Stomach smooth muscle (tissue), 2 donors: Measurements from ENCODE around the gene SH3RF1.
A peak's percentile ranks its signal among the peaks of the same experiment; 100 is the strongest.
"Not testable (repeated sequence)": the region's sequence is repeated elsewhere in the genome, so short reads cannot be mapped to it uniquely, and the experiment has no call there.

Source experiments
- H3K27ac ChIP-seq: one replicate; pipeline ENCODE4 v1.7.0; 2013; ENCODE audit warnings: mild to moderate bottlenecking, low read length, inconsistent platforms
- H3K27me3 ChIP-seq, 2 donors: one replicate each; pipeline ENCODE4 v1.7.0; 2013; ENCODE audit warnings: low read length in 2 of 2; ENCODE audit not compliant: insufficient read depth in 2 of 2, control insufficient read depth in 1 of 2
- H3K36me3 ChIP-seq, 2 donors: one replicate each; pipeline ENCODE4 v1.7.0; 2013; ENCODE audit warnings: low read length in 2 of 2; ENCODE audit not compliant: control insufficient read depth in 2 of 2, insufficient read depth in 2 of 2
- H3K4me1 ChIP-seq: one replicate; pipeline ENCODE4 v1.7.0; 2013; ENCODE audit warnings: low read length; ENCODE audit not compliant: control insufficient read depth, insufficient read depth
- H3K4me3 ChIP-seq, 2 donors: one replicate each; pipeline ENCODE4 v1.7.0; 2013; ENCODE audit warnings: low read length in 2 of 2
- H3K9ac ChIP-seq, 2 donors: one replicate each; pipeline ENCODE4 v1.7.0; 2013; ENCODE audit warnings: low read length in 2 of 2, mild to moderate bottlenecking in 1 of 2
- H3K9me3 ChIP-seq, 2 donors: one replicate each; pipeline ENCODE4 v1.7.0; 2013; ENCODE audit warnings: low read length in 2 of 2; ENCODE audit not compliant: control insufficient read depth in 2 of 2
- donor health status: healthy.
- donor health status: Pancreatic carcinoma.

SH3RF1 gene

DNA sequence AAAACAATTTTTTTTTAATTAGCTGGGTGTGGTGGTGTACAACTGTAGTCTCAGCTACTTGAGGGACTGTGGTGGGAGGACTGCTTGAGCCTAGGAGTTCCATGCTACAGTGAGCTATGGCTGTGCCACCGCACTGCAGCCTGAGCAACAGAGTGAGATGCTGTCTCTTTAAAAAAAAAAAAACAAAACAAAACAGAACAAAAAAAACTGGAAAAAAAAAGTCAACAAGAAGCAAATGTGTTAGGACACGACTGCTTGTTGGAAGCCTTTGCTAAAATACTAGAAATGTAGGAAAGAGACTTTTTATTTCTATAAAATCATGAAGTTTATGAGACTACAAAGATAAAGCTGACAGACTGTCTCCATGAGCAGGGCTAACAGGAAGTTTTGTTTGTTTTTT lies 87.2 kb downstream of the SH3RF1 start:
- H3K27ac ChIP-seq: no peak overlapping the region
- no peak overlapping the region for H3K9ac ChIP-seq
- no peaks in the 10 kb centered on the region for H3K36me3 ChIP-seq
- no peak overlapping the region for H3K4me3 ChIP-seq
- H3K4me1 ChIP-seq: peaks cover 6% of the 10 kb centered on the region
- H3K27me3 ChIP-seq: no peaks in the 10 kb centered on the region
- no peaks in the 10 kb centered on the region for H3K9me3 ChIP-seq

DNA sequence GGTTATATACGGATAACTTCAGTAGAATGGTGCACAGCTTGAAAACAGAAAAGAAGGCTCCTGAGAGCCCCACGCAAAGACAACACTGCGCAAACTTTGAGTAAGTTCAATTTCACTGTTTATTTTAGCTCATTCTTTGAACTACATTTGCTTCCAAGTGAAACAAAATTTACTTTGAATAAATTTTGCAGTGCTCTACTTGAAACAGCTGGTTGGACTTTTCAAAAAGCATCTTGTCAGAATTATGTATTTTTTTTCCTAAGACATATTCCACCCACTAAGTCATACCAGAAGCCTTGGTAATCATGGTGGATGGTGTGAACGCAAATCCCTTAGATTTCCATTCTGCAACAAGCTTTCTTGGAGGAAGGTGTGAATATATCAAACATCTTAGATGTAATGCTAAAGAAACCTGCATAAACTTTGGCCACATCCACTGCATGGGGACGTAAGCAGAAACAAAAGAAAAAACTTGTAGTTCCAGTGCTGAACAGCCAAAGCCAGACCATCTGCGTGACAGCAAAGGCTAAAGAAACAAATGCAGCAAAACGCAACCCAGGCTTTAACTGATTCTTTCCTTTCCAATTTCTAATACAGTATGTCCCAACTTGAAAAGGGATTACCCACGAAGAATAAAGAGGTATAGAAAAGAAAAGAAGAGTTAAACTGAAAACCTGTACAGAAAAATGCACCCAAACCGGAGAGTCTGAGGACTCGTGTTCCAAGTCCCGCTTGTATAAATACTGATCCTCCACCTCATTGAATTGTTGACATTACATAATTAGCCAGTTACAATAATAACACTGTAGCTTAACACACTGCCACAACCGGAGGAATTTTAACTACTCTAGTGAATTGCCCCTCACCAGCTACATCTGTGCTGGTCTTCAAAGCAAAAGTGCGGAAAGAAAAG lies 90.9 kb downstream of the SH3RF1 start:
- no peaks in the 10 kb centered on the region for H3K36me3 ChIP-seq
- H3K27me3 ChIP-seq: no peaks in the 10 kb centered on the region
- H3K9me3 ChIP-seq: no peaks in the 10 kb centered on the region
- H3K4me3 ChIP-seq: peak overlapping the region; percentile 53 to 57
- peak overlapping the region; percentile 6 to 39 for H3K9ac ChIP-seq
- H3K27ac ChIP-seq: peak overlapping the region; percentile 25
- H3K4me1 ChIP-seq: peaks cover 6% of the 10 kb centered on the region

- not testable (repeated sequence) for H3K27ac ChIP-seq, H3K4me1 ChIP-seq, H3K9ac ChIP-seq, H3K4me3 ChIP-seq, H3K9me3 ChIP-seq, H3K27me3 ChIP-seq, H3K36me3 ChIP-seq
Observed at GRCh38 chr4:169178092-169178491, 92.7 kb downstream of the SH3RF1 start.

DNA sequence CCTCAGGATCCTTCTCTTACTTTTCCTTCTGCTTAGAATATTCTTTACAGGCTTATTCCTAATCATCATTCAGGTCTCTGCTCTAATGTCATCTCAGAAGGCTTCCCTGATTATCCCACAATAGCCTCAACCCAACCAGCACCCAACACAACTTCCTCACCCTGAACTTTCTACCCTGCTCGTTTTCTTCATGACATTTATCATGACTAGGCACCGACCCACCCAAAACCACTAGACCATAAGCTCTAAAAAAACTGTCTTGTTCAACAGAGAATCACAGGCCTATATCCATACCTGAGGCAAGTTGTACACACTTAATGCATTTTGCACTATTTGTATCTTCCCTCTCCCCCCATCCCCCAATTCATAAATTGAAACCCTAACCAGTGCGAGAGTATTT lies 95.3 kb downstream of the SH3RF1 start:
- no peaks in the 10 kb centered on the region for H3K36me3 ChIP-seq
- no peaks in the 10 kb centered on the region for H3K9me3 ChIP-seq
- H3K4me1 ChIP-seq: peaks cover 5% of the 10 kb centered on the region
- no peaks in the 10 kb centered on the region for H3K27me3 ChIP-seq
- H3K4me3 ChIP-seq: no peak overlapping the region
- H3K27ac ChIP-seq: no peak overlapping the region
- H3K9ac ChIP-seq: no peak overlapping the region

DNA sequence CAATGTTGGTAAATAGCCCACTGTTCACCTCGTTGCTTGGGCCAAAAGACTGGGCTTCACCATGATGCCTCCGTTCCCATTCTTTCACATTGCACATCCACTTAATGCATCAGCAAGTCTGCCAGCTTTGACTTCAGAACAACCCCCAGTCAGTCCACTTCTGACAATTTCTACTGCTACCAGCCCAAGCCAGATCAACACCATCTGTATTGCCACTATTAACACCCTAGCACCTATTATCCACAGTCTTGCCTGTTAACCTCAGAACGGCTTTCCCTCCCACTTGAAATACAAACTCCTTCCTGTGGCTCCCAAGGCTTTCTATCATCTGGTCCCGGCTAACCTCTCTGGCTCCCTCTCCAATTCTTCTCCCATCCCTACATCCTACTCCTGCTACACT lies 95.7 kb downstream of the SH3RF1 start:
- no peak overlapping the region for H3K27ac ChIP-seq
- H3K36me3 ChIP-seq: no peaks in the 10 kb centered on the region
- H3K4me1 ChIP-seq: peaks cover 3% of the 10 kb centered on the region
- H3K9ac ChIP-seq: no peak overlapping the region
- H3K4me3 ChIP-seq: no peak overlapping the region
- H3K27me3 ChIP-seq: no peaks in the 10 kb centered on the region
- H3K9me3 ChIP-seq: no peaks in the 10 kb centered on the region

DNA sequence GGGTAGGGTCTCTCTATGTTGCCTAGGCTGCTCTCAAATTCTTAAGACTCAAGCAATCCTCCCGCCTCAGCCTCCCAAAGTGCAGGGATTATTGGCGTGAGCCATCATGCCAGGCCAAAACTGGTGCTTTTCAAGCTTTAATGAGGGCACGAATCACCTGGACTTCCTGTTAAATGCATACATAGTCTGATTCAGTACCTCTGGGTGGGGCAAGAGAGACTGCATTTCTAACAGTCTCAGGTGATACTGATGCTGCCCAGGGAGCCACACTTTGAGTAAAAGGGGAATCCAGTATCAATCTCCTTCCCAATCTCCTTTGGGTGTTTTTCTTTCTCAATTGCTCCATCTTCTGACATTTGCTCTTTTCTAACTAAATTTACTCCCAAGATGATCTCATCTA lies 96.5 kb downstream of the SH3RF1 start:
- no peaks in the 10 kb centered on the region for H3K36me3 ChIP-seq

GRCh38 chr4:169167957-169168858 lies 102.5 kb downstream of the SH3RF1 start:
- peaks cover 3% of the 10 kb centered on the region for H3K4me1 ChIP-seq
- H3K36me3 ChIP-seq: no peaks in the 10 kb centered on the region
- H3K9ac ChIP-seq: no peak overlapping the region
- H3K9me3 ChIP-seq: no peaks in the 10 kb centered on the region
- H3K27ac ChIP-seq: no peak overlapping the region
- no peaks in the 10 kb centered on the region for H3K27me3 ChIP-seq
- no peak overlapping the region for H3K4me3 ChIP-seq

More for the DNA sequence above, 96.5 kb downstream of the SH3RF1 start:
- Histone ChIP-seq H3K27ac (no peak overlapping the region), H3K9ac (no peak overlapping the region), H3K4me3 (no peak overlapping the region), H3K4me1 (peaks cover 3% of the 10 kb centered on the region), H3K27me3 (no peaks in the 10 kb centered on the region), H3K9me3 (no peaks in the 10 kb centered on the region)

DNA sequence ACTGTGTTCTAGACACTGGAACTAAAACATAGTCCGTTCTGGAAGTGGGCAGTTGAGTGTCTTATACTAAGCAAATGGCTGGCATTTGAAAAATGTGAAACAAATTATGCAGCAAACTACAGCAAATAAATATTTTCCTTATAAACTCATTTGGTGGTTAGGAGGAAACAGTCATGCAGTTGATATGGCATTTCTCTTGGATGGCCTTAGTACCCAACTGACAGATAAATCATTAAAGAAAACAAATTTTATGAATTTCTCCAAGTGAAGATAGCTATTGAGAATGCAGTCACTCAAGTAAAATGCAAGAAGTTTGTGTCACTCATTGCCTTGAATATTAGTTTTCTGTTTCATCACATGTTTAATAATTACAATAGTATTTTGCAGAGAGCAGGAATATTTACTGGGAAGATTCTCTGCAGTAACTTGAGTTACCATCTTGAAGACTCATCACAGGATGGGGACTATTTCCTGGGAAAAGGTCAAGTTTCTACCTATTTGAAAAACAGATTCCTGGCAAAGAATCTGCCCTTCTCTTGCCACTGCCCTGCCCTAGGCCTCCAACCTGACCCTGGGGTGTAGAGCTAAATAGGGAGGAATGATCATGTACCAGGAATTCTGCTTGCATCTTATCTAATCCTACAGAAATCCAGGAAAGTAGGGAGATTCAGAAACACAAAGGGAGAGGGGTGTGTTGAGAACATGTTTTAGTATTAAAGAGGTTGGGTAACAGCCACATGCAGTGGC lies 105.9 kb downstream of the SH3RF1 start:
- no peaks in the 10 kb centered on the region for H3K27me3 ChIP-seq
- H3K9me3 ChIP-seq: no peaks in the 10 kb centered on the region
- H3K27ac ChIP-seq: no peak overlapping the region
- H3K4me3 ChIP-seq: no peak overlapping the region
- H3K36me3 ChIP-seq: no peaks in the 10 kb centered on the region
- H3K9ac ChIP-seq: no peak overlapping the region
- no peaks in the 10 kb centered on the region for H3K4me1 ChIP-seq

DNA sequence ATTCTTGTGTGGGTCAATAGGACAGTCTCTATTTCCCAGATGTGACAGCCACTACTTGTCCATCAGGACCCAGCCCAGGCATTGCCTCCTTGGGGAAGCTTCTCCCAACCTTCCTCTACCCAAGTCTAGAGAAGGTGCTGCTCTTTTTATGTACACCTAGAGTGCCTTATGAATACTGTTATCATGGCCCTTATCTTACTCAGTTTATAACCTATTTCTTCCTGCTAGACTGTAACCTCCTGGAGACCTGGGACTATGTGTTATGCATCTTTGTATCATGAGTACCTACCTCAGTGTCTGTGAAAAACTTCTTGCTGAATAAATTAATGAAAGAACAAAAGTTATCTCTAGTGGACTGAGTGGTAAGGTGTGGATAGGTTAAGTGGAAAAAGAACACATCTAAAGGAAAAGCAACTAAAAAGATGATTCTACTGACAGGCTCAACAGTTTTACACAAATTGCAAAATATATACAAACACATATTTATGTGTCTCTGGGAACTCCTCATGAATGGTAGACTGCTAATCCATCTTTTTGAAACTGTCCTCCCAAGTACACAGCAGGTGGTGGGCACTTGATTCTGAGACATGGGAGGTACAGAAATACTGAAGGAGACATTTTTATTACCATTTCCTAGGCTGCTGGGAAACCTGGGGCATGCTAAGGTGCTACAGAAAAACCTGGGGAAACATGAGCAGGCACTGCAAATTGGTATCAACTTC lies 106.6 kb downstream of the SH3RF1 start:
- no peak overlapping the region for H3K9ac ChIP-seq
- no peaks in the 10 kb centered on the region for H3K36me3 ChIP-seq
- no peak overlapping the region for H3K27ac ChIP-seq
- H3K4me1 ChIP-seq: peaks cover 2% of the 10 kb centered on the region
- no peaks in the 10 kb centered on the region for H3K27me3 ChIP-seq
- H3K9me3 ChIP-seq: no peaks in the 10 kb centered on the region
- no peak overlapping the region for H3K4me3 ChIP-seq

DNA sequence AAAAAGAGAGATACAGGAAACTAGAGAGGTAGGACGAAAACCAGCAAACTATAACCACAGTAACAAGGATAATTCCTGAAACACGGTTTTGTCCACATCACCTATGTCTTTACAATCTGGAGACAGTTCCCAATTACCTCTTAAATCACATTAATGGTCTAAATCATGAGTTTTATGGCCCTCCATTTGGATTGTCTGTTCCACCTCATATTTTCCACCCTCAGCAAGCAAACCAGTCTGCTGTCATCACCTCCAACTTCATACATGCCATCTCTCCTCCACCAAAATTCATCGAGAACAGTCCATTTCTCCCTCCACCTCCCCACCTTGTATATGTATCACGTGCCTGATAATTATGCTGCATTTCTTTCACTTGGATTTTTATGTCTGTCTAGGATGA lies 107.3 kb downstream of the SH3RF1 start:
- H3K36me3 ChIP-seq: no peaks in the 10 kb centered on the region
- H3K9ac ChIP-seq: no peak overlapping the region
- H3K4me1 ChIP-seq: peaks cover 2% of the 10 kb centered on the region
- no peaks in the 10 kb centered on the region for H3K27me3 ChIP-seq
- no peaks in the 10 kb centered on the region for H3K9me3 ChIP-seq
- H3K27ac ChIP-seq: no peak overlapping the region
- no peak overlapping the region for H3K4me3 ChIP-seq
